ENCODE results near the gene TRIM9. TPM values are rescaled to one million over a fixed set of nuclear protein-coding genes. Genes with fewer than 3 reads are reported as not detected.

The TRIM9 gene
- total and polyA plus RNA-seq, 4 donors: 0.08 to 1.3 (median 0.50) TPM

GRCh38 chr14:50954811-50955372 is 140.0 kb downstream of the TRIM9 start:
- no peak overlapping the region for H3K4me3 ChIP-seq
- TF ChIP-seq CTCF (IDR thresholded peaks at IDR 0.05; ENCODE audit: control extremely low read depth, extremely low read depth): peak; percentile 28
- no peaks in the 10 kb centered on the region for H3K36me3 ChIP-seq (ENCODE audit: control insufficient read depth in 4 of 4, insufficient read depth in 4 of 4, low read length in 4 of 4)
- H3K9me3 ChIP-seq (ENCODE audit: control insufficient read depth in 4 of 4, insufficient read depth in 3 of 4, low read length in 3 of 4): no peaks in the 10 kb centered on the region
- H3K27me3 ChIP-seq (ENCODE audit: control insufficient read depth in 3 of 3, insufficient read depth in 3 of 3, low read length in 2 of 3): no peaks in the 10 kb centered on the region
- peak in 2 of 3 donors; percentile 66 to 78 for DNase-seq
- 13% methylated on average over 1 of the region's 1 CpG for WGBS, 2 donors
- no peak for ATAC-seq (ENCODE audit: insufficient read depth, low FRiP score)
- peak overlapping the region in 1 of 2 donors; percentile 66 for H3K27ac ChIP-seq (ENCODE audit: low read depth in 1 of 2, low read length in 1 of 2)
- no peak overlapping the region for H3K9ac ChIP-seq (ENCODE audit: insufficient read depth in 1 of 2, low read length in 2 of 2)
- H3K4me1 ChIP-seq (ENCODE audit: control insufficient read depth in 5 of 5, insufficient read depth in 5 of 5, low read length in 5 of 5): peaks cover 0 to 7% (median 0%) of the 10 kb centered on the region in 5 donors

GRCh38 chr14:50953502-50953901 is 141.4 kb downstream of the TRIM9 start:
- Histone ChIP-seq H3K4me3 (no peak overlapping the region), H3K27ac (ENCODE audit: low read depth in 1 of 2, low read length in 1 of 2) (no peak overlapping the region), H3K4me1 (ENCODE audit: control insufficient read depth in 5 of 5, insufficient read depth in 5 of 5, low read length in 5 of 5) (no peaks in the 10 kb centered on the region), H3K36me3 (ENCODE audit: control insufficient read depth in 4 of 4, insufficient read depth in 4 of 4, low read length in 4 of 4) (no peaks in the 10 kb centered on the region), H3K9me3 (ENCODE audit: control insufficient read depth in 4 of 4, insufficient read depth in 3 of 4, low read length in 3 of 4) (peaks cover 0 to 1% (median 0%) of the 10 kb centered on the region in 4 donors), H3K9ac (ENCODE audit: insufficient read depth in 1 of 2, low read length in 2 of 2) (no peak overlapping the region), H3K27me3 (ENCODE audit: control insufficient read depth in 3 of 3, insufficient read depth in 3 of 3, low read length in 2 of 3) (no peaks in the 10 kb centered on the region)
- ATAC-seq (ENCODE audit: insufficient read depth, low FRiP score): no peak
- no peak for TF ChIP-seq CTCF (IDR thresholded peaks at IDR 0.05; ENCODE audit: control extremely low read depth, extremely low read depth)
- DNase-seq: no peak
- 31 to 75% methylated on average over 1 of the region's 1 CpG for WGBS, 2 donors

GRCh38 chr14:50951032-50951431 is 143.9 kb downstream of the TRIM9 start:
- WGBS, 2 donors: 96 to 98% methylated on average over 6 of the region's 6 CpGs
- H3K27ac ChIP-seq (ENCODE audit: low read depth in 1 of 2, low read length in 1 of 2): no peak overlapping the region
- no peak overlapping the region for H3K9ac ChIP-seq (ENCODE audit: insufficient read depth in 1 of 2, low read length in 2 of 2)
- H3K9me3 ChIP-seq (ENCODE audit: control insufficient read depth in 4 of 4, insufficient read depth in 3 of 4, low read length in 3 of 4): peaks cover 0 to 1% (median 0%) of the 10 kb centered on the region in 4 donors
- ATAC-seq (ENCODE audit: insufficient read depth, low FRiP score) (no peak), DNase-seq (no peak)
- no peak for TF ChIP-seq CTCF (IDR thresholded peaks at IDR 0.05; ENCODE audit: control extremely low read depth, extremely low read depth)
- no peaks in the 10 kb centered on the region for H3K27me3 ChIP-seq (ENCODE audit: control insufficient read depth in 3 of 3, insufficient read depth in 3 of 3, low read length in 2 of 3)
- H3K4me3 ChIP-seq: no peak overlapping the region
- no peaks in the 10 kb centered on the region for H3K4me1 ChIP-seq (ENCODE audit: control insufficient read depth in 5 of 5, insufficient read depth in 5 of 5, low read length in 5 of 5)
- H3K36me3 ChIP-seq (ENCODE audit: control insufficient read depth in 4 of 4, insufficient read depth in 4 of 4, low read length in 4 of 4): no peaks in the 10 kb centered on the region

- ATAC-seq (ENCODE audit: insufficient read depth, low FRiP score) (no peak), DNase-seq (no peak)
- H3K36me3 ChIP-seq (ENCODE audit: control insufficient read depth in 4 of 4, insufficient read depth in 4 of 4, low read length in 4 of 4): no peaks in the 10 kb centered on the region
- peaks cover 0 to 1% (median 0%) of the 10 kb centered on the region in 4 donors for H3K9me3 ChIP-seq (ENCODE audit: control insufficient read depth in 4 of 4, insufficient read depth in 3 of 4, low read length in 3 of 4)
- H3K27ac ChIP-seq (ENCODE audit: low read depth in 1 of 2, low read length in 1 of 2): no peak overlapping the region
- no peak overlapping the region for H3K9ac ChIP-seq (ENCODE audit: insufficient read depth in 1 of 2, low read length in 2 of 2)
- H3K4me3 ChIP-seq: no peak overlapping the region
- H3K4me1 ChIP-seq (ENCODE audit: control insufficient read depth in 5 of 5, insufficient read depth in 5 of 5, low read length in 5 of 5): peaks cover 0 to 15% (median 4%) of the 10 kb centered on the region in 5 donors
- no peak for TF ChIP-seq CTCF (IDR thresholded peaks at IDR 0.05; ENCODE audit: control extremely low read depth, extremely low read depth)
- 85 to 91% methylated on average over 2 of the region's 2 CpGs for WGBS, 2 donors
- H3K27me3 ChIP-seq (ENCODE audit: control insufficient read depth in 3 of 3, insufficient read depth in 3 of 3, low read length in 2 of 3): peaks cover 0 to 1% (median 0%) of the 10 kb centered on the region in 3 donors
Observed at GRCh38 chr14:50948205-50948604, 146.7 kb downstream of the TRIM9 start.
